Measurements from ENCODE around the gene PLD3.
"Not testable (repeated sequence)": the region's sequence is repeated elsewhere in the genome, so short reads cannot be mapped to it uniquely, and the experiment has no call there.

PLD3 gene

DNA sequence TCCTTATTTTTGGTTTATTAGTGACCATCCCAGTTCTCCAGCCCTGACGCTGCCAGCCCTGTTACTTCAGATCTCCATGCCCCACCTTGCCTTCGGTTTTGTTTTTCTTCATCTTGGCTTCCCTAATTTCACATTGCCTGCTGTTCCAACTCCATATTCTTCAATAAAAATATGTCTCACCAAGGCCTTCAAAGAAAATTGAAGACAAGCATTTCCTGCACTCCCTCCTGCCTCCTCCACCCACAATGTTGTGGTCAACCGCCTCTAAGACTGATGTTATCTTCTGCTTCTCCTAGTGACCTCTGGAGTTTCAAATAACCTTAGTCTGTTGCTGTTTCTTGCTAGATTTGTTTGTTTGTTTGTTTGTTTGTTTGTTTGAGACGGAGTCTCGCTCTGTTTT lies 14.6 kb downstream of the PLD3 start:
- DNase-seq (ENCODE audit: low read depth), result peak; percentile 7

DNA sequence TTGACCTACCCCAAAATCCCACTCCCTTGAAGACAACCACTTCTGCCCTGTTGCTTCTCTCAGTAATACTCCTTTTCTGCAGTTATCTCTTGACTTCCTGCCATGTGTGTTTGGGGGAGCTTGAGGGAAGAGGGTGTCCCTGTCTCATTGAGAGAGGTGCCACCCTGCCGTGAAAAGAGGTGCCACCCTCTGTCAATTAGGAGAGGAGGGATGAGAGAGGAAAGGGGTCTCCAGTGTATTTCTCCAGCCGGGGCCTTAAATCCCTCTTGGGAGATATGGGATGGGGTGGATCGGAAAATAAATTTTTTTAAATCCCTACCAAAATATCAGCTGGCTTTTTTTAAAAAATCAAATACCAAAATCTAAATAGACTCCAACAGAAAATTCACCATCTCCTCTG lies 16.5 kb downstream of the PLD3 start:
- DNase-seq (ENCODE audit: low read depth), result no peak

DNA sequence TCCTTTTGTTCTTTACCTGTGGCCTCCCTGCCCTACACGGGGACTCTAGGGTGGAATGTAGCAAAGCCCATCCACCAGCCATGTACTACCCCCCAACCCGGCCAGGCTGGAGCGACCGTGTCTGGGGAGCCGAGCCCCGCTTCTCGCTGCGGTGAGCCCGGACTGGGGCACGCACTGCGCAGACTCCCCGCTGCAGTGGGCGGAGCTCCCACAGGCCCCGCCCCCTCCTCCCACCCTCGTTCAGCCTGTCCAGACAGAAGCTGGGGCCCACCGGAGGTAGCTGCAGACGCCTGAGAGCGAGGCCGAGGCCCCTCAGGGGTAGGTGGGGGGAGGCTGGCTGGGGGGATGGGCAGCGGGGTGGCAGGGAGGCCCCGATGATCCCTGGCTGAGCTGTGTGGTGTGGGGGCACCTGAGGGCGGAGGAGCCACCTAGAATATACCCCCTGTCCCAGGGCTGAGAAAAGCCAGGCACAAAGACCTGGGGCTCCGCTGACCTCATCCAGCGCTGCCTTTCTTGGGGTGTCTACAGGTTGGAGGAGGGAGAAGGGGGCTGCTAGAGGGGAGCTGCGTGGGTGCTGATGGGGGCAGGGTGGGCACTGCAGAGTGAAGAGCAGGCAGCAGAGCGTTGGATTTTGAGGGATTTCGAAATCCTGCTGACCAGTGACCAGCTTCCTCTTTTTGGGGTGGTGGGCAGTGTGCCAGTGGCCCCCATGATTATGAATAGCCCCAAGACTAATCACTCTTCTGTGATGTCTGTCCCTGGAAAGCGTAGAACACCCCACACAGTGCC lies 17.3 kb downstream of the PLD3 start:
- peak; percentile 65 for DNase-seq (ENCODE audit: low read depth)

DNA sequence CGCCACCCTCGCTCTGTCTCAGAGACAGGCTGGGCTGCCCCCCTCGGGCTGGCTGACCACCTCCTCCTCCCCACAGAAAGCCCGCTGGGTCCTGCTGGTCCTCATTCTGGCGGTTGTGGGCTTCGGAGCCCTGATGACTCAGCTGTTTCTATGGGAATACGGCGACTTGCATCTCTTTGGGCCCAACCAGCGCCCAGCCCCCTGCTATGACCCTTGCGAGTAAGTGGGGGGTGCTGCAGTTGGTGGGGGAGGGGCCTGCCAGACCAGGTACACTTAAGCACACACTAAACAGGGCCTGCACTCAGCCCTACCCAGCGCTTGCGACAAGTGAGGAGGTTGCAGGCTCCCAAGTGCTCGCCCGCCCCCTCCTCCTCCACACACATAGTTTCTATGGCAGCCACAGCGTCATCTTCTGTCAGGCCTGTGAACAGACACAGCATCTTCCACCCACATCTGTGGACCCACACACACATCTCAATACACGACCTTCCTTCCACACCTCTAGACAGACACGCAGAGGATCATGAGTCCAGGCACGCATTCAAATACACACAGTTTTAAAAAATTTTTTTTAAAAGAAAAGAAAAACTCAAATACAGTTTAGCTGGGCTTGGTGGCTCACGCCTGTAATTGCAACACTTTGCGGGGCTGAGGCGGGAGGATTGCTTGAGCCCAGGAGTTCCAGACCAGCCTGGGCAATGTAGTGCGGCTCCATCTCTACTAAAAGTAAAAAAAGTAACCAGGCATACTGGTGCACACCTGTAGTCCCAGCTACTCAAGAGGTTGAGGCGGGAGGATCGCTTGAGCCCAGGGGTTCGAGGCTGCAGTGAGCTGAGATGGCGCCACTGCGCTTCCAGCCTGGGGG lies 18.4 kb downstream of the PLD3 start:
- DNase-seq (ENCODE audit: low read depth), result peak; percentile 11

DNA sequence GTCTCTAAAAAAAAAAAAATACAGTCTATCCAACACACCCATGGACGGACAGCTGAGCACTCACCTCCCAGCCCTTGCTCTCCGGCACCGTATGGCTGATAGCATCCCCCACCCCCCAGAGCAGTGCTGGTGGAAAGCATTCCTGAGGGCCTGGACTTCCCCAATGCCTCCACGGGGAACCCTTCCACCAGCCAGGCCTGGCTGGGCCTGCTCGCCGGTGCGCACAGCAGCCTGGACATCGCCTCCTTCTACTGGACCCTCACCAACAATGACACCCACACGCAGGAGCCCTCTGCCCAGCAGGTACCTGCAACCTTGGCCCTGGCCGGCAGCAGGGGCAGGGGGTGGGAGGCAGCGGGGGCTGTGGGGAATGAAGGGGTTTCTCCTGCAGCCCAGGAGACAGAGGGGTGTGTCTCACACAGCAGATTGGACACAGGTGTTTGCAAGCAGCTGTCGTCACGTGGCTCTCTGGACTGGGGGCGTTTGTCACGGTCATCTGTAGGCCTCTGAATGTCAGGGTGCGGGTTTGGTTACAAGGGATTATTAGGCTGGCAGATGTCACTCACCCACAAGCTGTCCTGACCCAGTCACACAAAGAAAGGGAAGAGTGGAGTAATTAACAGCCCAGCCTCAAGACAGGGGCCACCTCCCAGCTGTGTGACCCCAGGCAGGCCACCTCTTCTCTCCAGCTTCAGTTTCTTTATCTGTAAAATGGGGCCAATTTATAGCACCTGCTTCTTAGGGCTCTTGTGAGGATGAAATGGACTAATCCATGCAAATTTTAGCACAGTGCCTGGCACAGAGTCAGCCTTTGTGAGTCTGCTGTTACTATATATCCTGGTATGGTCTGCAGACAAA lies 19.3 kb downstream of the PLD3 start:
- no peak for DNase-seq (ENCODE audit: low read depth)

DNA sequence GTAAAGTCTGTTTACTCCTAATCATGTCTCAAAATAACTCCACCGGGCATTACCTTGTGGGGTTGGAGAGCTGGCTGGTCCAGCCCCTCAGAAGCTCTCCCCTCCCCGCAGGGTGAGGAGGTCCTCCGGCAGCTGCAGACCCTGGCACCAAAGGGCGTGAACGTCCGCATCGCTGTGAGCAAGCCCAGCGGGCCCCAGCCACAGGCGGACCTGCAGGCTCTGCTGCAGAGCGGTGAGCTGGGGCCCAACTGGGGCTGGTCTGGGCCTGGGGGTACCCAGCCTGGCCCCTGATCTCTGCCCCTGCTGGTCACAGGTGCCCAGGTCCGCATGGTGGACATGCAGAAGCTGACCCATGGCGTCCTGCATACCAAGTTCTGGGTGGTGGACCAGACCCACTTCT lies 21.3 kb downstream of the PLD3 start:
- DNase-seq (ENCODE audit: low read depth), result no peak

DNA sequence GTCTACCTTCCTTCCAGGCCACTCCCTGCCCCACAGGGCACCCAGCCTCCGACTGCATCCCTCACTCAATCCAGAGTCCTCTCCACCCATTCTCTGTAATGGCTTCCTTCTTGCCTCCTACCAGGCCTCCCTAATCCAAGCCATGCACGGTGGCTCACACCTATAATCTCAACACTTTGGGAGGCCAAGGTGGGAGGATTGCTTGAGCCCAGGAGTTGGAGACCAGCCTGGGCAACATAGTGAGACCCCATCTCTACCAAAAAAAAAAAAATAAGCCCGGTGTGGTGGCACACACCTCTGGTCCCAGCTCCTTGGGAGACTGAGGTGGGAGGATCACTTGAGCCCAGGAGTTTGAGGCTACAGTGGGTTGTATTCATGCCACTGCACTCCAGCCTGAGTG lies 21.8 kb downstream of the PLD3 start:
- not testable (repeated sequence) for DNase-seq (ENCODE audit: low read depth)

DNA sequence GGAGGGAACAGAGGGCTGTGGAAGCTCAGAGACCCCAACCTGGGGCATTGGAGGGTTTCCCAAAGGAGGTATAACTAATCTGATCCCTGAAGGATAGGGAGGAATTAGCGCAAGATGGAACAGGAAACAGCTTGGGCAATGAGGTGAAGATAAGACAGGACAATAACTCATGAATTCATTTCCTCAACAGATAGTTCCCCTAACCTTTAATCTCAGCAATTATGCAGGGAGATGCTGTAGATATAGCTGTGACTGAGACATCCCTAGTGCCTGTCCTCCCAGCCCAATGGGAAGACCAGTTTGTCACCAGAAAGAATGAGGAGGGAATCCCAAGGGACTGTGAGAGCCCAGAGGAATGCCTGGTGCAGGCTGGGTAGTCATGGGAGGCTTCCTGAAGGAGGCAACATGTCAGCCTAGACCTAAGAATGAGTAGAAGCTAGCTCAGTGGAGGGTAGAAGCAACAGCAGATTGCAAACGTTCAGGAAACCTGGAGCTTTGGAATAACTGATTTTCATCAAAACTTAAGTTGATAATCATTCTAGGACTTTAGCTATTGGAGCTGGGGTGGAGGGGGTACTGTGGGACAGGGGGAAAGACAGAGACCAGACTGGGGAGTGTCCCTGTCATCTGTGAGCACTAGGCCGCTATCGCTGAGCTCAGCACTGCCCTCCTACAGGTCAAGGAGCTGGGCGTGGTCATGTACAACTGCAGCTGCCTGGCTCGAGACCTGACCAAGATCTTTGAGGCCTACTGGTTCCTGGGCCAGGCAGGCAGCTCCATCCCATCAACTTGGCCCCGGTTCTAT lies 22.7 kb downstream of the PLD3 start:
- DNase-seq (ENCODE audit: low read depth), result no peak

DNA sequence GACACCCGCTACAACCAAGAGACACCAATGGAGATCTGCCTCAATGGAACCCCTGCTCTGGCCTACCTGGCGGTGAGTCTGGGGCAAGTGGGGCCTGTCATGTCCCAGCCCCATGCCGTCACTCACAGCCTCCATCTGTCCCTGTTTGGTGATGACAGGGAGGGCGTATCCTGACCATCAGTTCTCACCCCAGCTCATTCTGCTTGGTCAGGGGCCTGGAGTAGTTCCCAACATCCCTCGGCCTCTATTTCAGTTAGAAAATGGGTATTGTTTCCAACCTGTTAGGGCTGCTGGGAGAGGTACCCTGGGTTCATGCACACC lies 23.3 kb downstream of the PLD3 start:
- DNase-seq (ENCODE audit: low read depth), result no peak

DNA sequence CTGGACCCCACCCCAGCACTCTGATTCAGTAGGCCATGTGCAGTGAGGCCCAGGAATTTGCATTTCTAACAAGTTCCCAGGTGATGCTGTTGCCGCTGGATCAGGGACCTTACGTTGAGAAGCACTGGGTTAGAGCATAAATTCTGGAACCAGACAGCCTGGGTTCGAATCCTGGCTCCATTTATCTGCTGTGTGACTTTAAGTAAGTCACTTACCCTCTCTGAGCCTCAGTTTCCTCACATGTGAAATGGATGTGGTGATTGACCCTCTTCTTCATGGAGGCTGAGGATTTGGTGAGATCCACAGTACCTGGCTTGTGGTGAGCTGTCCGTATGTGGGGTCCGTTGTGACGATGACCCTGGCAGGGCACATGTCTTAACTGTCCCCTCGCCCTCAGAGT lies 25.6 kb downstream of the PLD3 start:
- no peak for DNase-seq (ENCODE audit: low read depth)

DNA sequence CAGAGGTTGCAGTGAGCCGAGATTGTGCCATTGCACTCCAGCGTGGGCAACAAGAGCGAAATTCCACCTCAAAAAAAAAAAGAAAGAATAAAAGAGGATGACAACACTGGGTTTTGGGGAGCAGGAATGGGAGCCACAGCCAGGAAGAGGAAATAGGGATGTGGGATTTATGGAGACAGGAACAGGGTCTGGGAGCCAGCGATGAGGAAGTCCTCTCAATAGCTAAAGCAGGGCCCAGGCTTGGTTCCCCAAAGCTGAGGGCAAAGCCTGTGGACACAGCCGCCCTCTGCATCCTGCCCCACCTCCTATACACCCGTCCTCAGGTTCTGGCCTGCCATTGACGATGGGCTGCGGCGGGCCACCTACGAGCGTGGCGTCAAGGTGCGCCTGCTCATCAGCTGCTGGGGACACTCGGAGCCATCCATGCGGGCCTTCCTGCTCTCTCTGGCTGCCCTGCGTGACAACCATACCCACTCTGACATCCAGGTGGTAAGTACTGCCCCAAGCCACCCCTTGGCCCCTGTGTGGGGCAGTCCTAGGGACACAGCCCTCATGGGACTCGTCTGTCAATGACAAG lies 27.9 kb downstream of the PLD3 start:
- no peak for DNase-seq (ENCODE audit: low read depth)

DNA sequence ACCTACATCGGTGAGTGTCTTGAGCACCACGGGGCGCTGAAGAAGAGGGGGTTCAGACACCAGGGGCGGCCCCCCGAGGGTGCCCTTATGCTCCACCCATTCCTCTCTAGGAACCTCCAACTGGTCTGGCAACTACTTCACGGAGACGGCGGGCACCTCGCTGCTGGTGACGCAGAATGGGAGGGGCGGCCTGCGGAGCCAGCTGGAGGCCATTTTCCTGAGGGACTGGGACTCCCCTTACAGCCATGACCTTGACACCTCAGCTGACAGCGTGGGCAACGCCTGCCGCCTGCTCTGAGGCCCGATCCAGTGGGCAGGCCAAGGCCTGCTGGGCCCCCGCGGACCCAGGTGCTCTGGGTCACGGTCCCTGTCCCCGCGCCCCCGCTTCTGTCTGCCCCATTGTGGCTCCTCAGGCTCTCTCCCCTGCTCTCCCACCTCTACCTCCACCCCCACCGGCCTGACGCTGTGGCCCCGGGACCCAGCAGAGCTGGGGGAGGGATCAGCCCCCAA lies 29.4 kb downstream of the PLD3 start:
- no peak for DNase-seq (ENCODE audit: low read depth)

DNA sequence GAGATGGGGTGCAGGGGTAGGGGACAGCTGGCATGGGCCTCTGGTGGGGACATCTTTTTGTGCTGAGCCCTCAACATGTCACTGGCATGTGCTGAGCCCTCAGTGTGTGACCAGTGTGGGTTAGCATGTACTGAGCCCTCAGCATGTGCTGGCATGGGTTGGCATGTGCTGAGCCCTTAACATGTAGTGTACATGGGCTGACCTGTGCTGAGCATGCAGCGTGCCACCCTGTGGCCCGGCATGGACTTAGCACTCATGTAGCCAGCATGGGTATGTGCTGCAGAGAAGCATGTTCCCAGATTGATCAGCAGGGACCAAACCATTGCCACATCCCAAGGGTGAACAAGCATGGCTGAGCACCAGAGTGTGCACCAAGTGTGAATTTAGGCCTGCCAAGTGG lies 30.0 kb downstream of the PLD3 start:
- no peak for DNase-seq (ENCODE audit: low read depth)

DNA sequence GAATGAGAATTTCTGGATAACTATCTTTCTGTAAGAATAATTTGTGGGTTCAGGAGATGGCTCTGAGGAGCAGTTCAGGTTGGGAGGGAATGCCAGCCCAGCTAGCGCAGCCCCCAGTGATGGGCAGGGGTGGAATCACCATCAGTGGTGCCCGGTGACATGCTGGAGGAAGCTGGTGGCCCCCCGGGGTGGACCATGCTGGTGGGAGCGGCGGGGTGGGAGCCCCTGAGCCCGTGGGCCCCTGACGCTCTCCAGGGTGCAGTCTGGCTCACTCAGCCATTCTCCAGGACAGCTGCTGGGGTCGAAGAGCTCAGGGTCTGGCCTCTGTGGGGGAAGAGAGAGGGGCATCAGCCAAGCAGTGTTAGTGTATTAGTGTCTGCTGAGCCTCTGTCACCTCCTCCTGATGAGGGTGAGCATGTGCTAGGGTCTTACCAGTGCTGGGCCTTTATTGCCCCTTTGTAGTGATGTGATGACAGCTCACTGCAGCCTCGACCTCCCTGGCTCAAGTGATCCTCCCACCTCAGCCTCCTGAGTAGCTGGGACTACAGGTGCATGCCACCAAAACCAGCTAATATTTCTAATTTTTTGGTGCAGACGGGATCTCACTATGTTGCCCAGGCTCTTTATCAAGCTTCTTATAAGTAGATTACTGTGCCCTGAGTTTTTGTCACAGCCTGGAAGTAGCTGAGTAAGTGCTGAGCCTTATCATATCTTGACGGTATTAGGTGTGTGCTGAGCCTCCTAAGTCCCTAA lies 31.1 kb downstream of the PLD3 start:
- DNase-seq (ENCODE audit: low read depth), result no peak

DNA sequence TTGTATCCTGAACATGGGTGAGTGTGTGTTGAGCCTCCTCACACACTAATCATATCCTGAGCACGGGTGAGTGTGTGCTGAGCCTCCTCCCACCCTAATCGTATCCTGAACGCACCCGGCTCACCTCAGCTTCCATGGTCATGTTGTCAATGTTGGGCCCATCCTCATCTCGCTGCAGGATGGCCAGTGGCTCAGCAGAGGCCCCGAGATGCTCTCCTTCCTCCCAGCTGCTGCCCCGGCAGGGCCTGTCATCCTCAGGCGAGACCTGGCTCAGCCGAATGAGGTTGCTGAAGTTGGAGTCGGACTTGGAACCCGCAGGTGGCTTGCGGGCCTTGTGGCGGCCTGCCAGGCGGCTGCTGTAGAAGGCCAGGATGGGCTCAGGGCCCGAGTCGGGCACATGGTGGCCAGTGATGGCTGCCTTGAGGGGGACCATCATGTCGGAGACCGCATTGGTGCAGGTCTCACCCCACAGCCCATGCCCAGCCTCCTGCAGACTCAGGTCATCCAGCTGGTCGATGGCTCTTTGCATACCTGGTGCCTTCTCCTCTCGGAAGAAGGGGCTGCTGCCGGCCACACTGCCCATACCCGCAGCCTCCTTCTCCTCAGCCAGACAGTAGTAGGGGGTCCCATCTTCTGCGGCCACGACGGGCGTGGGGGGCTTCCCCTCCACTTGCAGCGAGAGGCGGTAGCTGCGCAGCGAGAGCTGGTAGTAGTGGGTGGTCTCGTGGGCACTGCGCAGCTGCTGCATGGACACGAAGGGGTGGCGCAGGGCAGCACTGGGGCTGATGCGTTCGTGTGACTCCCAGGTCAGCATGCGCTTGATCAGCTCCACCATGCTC lies 31.9 kb downstream of the PLD3 start:
- DNase-seq (ENCODE audit: low read depth), result no peak

DNA sequence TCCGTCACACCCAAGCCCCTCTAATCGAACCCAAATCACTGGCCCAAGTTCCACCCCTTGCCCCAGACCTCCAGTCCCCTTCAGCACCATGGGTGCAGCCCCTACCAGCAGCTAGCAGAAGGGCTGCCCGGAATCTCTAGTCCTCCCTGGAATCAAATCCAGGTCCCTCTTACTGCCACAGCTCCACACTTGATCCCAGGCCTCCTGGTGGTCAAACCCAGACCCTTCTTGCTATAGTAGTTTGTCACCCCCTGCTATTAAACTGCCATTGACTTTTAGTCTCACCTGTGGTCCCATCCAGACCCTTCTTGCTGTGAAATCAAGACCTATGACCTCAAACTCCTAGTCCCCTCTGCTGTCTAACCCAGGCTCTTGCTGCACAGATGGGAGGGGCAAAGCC lies 32.8 kb downstream of the PLD3 start:
- no peak for DNase-seq (ENCODE audit: low read depth)

DNA sequence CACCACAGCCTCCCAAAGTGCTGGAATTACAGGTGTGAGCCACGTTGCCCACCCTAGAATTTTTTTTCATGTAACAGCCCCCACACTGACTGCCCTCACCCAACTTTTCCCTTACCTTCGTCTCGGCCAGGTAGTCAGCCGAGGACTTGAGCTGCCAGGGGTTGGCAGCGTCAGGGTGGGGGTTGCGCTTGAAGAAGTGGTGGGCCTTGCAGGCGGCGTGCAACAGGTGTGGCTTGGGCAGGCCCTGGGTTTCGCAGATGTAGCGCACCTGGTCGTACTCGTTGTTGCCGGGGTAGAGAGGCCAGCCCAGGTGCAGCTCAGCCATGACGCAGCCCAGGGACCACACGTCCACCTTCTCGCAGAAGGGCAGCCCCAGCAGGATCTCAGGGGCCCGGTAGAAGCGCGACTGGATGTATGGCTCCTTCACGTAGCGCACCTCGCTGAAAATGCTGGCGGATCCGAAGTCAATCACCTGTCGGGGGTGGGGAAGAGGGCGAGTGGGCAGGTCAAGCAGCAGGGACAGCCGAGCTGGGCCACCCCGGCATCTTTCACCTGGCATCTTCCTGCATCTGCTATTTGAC lies 35.3 kb downstream of the PLD3 start:
- no peak for DNase-seq (ENCODE audit: low read depth)

DNA sequence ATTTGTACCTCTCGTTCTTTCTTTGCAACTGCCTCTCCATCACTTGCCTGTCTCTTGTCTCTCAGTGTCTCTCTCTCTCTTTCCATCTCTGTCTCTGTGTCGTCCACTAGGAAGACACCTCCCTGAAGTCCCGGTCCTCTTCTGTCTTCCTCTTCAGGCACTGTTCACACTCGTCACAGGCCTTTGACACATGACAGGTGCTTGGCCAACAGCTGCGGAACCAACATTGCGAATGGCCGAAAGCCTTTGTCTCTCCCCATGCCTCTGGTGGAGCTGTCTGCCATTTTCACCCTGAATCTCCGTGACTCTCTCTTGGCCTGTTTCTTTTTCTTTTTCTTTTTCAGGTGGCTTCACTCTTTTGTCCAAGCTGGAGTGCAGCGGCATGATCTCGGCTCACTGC lies 38.7 kb downstream of the PLD3 start:
- no peak for DNase-seq (ENCODE audit: low read depth)

DNA sequence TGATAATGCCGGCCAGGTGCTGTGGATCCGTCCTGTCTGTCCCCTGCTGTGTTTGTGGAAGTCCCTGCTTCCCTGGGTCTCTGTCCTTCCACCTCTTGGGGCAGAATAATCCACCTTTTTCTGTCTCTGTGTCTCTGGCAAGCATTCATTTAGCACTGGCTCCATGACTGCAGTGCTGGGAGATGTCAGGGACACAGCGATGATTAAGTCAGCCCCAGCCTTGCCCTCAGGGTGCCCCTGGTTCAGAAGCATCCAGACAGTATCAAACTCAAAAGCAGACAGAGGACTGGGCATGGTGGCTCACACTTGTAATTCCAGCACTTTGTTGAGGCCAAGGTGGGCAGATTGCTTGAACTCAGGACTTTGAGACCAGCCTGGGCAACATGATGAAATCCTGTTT lies 40.0 kb downstream of the PLD3 start:
- no peak for DNase-seq (ENCODE audit: low read depth)

Data from EH (cell line).